IPS DF 19.7 (cell line): ENCODE results near the gene LBX1.

Experiments
- DNase-seq: peaks from one replicate; pipeline ENCODE4 v3.0.0-alpha.2; 2013; ENCODE audit warnings: low read depth, low spot score

LBX1 gene

GRCh38 chr10:101225846-101226421, 3.3 kb downstream of the LBX1 start:
- no peak for DNase-seq

- DNase-seq, result no peak
These were observed 4.1 kb downstream of the LBX1 start for GRCh38 chr10:101224910-101225823.

GRCh38 chr10:101224060-101224909, 5.0 kb downstream of the LBX1 start:
- no peak for DNase-seq

- DNase-seq, result no peak
These were observed 5.8 kb downstream of the LBX1 start for GRCh38 chr10:101223274-101224059.

- no peak for DNase-seq
These were observed 6.5 kb downstream of the LBX1 start for GRCh38 chr10:101222683-101223273.

GRCh38 chr10:101221963-101222531, 7.2 kb downstream of the LBX1 start:
- DNase-seq, result no peak

GRCh38 chr10:101221549-101221948, 7.7 kb downstream of the LBX1 start:
- no peak for DNase-seq

GRCh38 chr10:101219946-101220451, 9.3 kb downstream of the LBX1 start:
- no peak for DNase-seq

GRCh38 chr10:101219139-101219945, 9.9 kb downstream of the LBX1 start:
- no peak for DNase-seq

GRCh38 chr10:101218351-101219138, 10.7 kb downstream of the LBX1 start:
- DNase-seq, result no peak

- DNase-seq, result no peak
These were observed 11.6 kb downstream of the LBX1 start for GRCh38 chr10:101217450-101218281.

- DNase-seq, result no peak
These were observed 12.2 kb downstream of the LBX1 start for GRCh38 chr10:101217044-101217425.

- no peak for DNase-seq
These were observed 12.8 kb downstream of the LBX1 start for GRCh38 chr10:101216207-101217043.

- DNase-seq, result no peak
These were observed 13.7 kb downstream of the LBX1 start for GRCh38 chr10:101215397-101216206.

- DNase-seq, result no peak
These were observed 14.5 kb downstream of the LBX1 start for GRCh38 chr10:101214446-101215396.
